HL-60 (cell line): ENCODE measurements around the gene TREML1.

Experiments
- GABPA ChIP-seq: IDR thresholded peaks from 2 replicates; pipeline ENCODE4 v1.6.1; 2012; ENCODE audit warnings: low read depth
- POLR2AphosphoS5 ChIP-seq: IDR thresholded peaks from 2 replicates; pipeline ENCODE4 v1.6.1; 2012; ENCODE audit warnings: low read depth
- SPI1 ChIP-seq: IDR thresholded peaks from 2 replicates; pipeline ENCODE4 v1.6.1; 2012; ENCODE audit warnings: low read depth, mild to moderate bottlenecking, borderline replicate concordance
- TF ChIP-seq, protein P1 (sequence below): IDR thresholded peaks from one replicate; pipeline ENCODE4 v1.5.1; 2011; ENCODE audit warnings: low read length, control low read depth, inconsistent platforms; ENCODE audit not compliant: insufficient read depth
- TF ChIP-seq, protein P2 (sequence below): IDR thresholded peaks from 2 replicates; pipeline ENCODE4 v1.6.1; 2012; ENCODE audit warnings: low read depth; ENCODE audit not compliant: insufficient replicate concordance

DNA sequence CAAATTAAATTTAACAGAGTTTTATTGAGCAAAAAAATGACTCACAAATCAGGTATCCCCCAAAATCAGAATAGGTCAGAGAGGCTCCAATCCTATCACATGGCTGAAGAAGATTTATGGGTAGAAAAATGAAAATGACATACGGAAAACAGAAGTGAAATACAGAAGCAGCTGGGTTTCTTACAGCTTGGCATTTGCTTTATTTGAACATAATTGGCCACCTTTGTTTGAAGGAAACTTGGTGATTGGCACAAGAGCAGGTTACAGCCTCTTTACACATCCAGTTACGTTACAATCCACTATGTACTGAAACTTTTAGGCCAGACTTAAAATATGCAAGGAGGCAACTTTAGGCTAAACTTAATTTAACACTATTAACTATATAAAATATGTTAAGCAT, 20.5 kb upstream of the TREML1 start:
- TF ChIP-seq, protein P1, sequence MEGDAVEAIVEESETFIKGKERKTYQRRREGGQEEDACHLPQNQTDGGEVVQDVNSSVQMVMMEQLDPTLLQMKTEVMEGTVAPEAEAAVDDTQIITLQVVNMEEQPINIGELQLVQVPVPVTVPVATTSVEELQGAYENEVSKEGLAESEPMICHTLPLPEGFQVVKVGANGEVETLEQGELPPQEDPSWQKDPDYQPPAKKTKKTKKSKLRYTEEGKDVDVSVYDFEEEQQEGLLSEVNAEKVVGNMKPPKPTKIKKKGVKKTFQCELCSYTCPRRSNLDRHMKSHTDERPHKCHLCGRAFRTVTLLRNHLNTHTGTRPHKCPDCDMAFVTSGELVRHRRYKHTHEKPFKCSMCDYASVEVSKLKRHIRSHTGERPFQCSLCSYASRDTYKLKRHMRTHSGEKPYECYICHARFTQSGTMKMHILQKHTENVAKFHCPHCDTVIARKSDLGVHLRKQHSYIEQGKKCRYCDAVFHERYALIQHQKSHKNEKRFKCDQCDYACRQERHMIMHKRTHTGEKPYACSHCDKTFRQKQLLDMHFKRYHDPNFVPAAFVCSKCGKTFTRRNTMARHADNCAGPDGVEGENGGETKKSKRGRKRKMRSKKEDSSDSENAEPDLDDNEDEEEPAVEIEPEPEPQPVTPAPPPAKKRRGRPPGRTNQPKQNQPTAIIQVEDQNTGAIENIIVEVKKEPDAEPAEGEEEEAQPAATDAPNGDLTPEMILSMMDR = no peak
- TF ChIP-seq POLR2AphosphoS5 = no peak
- TF ChIP-seq GABPA = no peak
- TF ChIP-seq, protein P2, sequence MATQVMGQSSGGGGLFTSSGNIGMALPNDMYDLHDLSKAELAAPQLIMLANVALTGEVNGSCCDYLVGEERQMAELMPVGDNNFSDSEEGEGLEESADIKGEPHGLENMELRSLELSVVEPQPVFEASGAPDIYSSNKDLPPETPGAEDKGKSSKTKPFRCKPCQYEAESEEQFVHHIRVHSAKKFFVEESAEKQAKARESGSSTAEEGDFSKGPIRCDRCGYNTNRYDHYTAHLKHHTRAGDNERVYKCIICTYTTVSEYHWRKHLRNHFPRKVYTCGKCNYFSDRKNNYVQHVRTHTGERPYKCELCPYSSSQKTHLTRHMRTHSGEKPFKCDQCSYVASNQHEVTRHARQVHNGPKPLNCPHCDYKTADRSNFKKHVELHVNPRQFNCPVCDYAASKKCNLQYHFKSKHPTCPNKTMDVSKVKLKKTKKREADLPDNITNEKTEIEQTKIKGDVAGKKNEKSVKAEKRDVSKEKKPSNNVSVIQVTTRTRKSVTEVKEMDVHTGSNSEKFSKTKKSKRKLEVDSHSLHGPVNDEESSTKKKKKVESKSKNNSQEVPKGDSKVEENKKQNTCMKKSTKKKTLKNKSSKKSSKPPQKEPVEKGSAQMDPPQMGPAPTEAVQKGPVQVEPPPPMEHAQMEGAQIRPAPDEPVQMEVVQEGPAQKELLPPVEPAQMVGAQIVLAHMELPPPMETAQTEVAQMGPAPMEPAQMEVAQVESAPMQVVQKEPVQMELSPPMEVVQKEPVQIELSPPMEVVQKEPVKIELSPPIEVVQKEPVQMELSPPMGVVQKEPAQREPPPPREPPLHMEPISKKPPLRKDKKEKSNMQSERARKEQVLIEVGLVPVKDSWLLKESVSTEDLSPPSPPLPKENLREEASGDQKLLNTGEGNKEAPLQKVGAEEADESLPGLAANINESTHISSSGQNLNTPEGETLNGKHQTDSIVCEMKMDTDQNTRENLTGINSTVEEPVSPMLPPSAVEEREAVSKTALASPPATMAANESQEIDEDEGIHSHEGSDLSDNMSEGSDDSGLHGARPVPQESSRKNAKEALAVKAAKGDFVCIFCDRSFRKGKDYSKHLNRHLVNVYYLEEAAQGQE = no peak
- no peak for TF ChIP-seq SPI1
